Coronary artery (tissue), 2 donors: Measurements from ENCODE around the gene OOEP.

Experiments used
- DNase-seq: peaks from one replicate; pipeline ENCODE4 v3.0.0-alpha.2; 2017; ENCODE audit warnings: low spot score
- H3K27ac ChIP-seq, 2 donors: fragments of 200-600 bp; sonication (generic); one replicate each; pipeline ENCODE4 v1.5.1; 2016 to 2019
- H3K4me3 ChIP-seq: fragments of 200-600 bp; sonication (generic); 2 replicates; pipeline ENCODE4 v1.5.1; 2016; ENCODE audit warnings: mild to moderate bottlenecking, moderate library complexity
- TF ChIP-seq, protein P1 (sequence below): fragments of 200-600 bp; sonication (generic); IDR thresholded peaks from one replicate; pipeline ENCODE4 v1.5.1; 2019; ENCODE audit warnings: antibody characterized with exemption

Gene OOEP

DNA sequence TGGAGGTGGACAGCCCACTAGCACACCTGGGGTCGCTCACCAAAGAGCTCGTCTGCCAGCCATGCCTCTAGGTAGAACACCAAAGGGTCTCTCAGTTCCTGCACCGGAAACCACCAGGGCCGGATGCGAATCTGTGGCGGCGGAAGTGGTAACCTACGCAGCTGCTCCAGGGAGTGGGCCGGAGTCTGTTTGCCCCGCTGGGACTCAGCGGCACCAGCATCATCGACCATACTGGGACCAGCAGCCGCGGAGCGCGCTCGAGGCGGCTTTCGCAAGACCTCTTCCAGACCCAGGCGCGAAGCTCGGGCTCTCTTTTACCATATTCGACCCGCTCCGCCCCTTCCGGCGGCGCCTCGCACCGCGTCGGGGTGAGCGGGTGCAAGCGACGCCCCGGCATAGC lies at the start of gene OOEP:
OOEP (minus strand) TSS at position 335 of the 400 bp plus-strand sequence; CDS start at position 230, 105 bp downstream.
- Histone ChIP-seq H3K27ac (no peak within 1 kb of the TSS), H3K4me3 (no peak within 1 kb of the TSS)
- DNase-seq = no peak
- TF ChIP-seq, protein P1, sequence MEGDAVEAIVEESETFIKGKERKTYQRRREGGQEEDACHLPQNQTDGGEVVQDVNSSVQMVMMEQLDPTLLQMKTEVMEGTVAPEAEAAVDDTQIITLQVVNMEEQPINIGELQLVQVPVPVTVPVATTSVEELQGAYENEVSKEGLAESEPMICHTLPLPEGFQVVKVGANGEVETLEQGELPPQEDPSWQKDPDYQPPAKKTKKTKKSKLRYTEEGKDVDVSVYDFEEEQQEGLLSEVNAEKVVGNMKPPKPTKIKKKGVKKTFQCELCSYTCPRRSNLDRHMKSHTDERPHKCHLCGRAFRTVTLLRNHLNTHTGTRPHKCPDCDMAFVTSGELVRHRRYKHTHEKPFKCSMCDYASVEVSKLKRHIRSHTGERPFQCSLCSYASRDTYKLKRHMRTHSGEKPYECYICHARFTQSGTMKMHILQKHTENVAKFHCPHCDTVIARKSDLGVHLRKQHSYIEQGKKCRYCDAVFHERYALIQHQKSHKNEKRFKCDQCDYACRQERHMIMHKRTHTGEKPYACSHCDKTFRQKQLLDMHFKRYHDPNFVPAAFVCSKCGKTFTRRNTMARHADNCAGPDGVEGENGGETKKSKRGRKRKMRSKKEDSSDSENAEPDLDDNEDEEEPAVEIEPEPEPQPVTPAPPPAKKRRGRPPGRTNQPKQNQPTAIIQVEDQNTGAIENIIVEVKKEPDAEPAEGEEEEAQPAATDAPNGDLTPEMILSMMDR = no peak

DNA sequence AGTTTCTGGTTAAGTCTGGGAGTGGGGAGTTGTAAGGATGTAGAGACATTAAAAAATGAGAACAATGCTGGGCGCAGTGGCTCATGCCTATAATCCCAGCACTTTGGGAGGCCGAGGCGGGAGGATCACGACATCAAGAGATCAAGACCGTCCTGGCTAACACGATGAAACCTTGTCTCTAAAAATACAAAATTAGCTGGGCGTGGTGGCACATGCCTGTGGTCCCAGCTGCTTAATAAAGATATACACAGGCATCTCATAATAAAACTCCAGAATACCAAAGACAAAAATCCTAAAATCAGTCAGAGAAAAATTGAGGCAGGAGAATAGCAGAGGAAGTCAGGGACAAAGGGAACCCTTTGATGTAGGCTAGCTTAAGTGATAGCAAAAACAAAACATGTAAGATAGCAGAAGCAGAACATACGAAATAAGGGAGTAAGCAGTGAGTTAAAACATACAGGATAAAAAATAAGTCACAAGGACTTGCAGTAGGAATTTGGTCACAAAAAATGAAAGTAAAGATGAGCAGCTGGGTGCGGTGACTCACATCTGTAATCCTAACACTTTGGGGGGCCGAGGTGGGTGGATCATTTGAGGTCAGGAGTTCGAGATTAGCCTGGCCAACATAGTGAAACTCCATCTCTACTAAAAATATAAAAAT lies 48.5 kb upstream of the OOEP start:
- TF ChIP-seq, protein P1 = no peak
- Histone ChIP-seq H3K27ac (no peak overlapping the region), H3K4me3 (no peak overlapping the region)
- DNase-seq = no peak

DNA sequence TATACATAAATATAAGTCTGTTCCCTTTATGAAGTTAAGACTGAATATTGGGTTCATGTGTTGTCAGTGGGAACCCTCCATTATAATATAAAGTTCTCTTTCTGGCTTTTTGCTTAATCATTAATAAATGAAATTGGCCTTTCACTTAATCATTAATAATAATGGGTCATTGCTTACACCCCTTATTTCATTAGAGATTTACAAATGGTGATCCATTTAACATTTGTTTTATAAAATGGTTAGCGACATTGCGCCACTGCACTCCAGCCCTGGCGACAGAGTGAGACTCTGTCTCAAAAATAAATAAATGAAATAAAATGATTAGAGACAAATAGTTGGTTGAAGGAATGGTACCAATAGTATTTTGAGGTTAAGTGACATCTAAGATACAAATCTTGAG lies 43.4 kb upstream of the OOEP start:
- Histone ChIP-seq H3K27ac (no peak overlapping the region), H3K4me3 (no peak overlapping the region)
- TF ChIP-seq, protein P1 = no peak
- no peak for DNase-seq

DNA sequence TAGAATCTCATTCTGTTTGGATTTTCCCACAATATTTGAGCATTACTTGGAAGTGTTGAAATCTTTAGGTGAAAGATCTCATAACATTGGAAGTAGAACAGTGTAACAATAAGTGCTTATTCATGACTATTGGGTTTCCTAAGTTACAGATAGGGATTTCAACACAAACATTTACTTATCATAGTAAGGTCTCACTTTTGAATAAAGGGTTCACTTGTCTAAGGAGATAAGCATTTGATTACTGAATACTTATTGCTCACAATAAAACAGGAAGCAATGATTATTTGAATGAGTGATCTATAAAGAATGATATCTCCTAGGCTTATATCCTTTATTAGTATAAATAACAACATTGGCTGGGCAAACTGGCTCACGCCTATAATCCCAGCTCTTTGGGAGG lies 39.7 kb upstream of the OOEP start:
- H3K27ac ChIP-seq = no peak overlapping the region
- no peak overlapping the region for H3K4me3 ChIP-seq
- no peak for DNase-seq
- TF ChIP-seq, protein P1 = no peak

DNA sequence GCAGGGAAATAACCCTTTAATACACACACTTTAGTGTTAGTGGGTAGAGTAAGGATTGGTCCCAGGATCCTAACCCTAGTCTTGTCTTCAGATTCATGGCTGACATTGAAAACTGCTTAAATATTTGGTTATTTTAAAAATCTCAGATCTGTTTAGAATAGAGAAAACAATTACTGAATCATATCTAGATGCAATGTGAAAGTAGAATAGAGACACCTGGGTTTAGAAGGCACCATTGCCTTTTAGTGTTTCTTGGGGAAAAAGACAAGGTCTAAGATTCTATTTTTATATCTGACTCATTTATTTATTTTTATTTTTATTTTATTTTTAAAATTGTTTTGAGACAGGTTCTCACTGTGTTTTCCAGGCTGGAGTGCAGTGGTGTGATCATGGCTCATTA lies 31.0 kb upstream of the OOEP start:
- no peak overlapping the region for H3K27ac ChIP-seq

DNA sequence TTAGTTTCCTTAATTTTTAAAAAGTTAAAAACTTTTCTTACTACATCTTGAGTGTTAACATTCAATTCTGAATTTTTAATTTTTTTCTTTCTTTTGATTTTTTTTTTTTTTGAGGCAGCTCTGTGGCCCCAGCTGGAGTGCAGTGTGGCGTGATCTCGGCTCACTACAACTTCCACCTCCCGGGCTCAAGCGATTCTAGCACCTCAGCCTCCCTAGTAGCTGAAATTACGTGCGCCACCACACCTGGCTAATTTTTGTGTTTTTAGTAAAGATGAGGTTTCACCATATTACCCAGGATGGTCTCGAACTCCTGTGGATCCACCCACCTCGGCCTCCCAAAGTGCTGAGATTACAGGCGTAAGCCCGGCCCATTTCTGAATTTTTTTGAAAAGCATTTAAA lies 26.2 kb upstream of the OOEP start:
- no peak for DNase-seq
- no peak overlapping the region for H3K27ac ChIP-seq
- TF ChIP-seq, protein P1 = no peak
- H3K4me3 ChIP-seq = no peak overlapping the region

More for the DNA sequence above, 31.0 kb upstream of the OOEP start:
- no peak overlapping the region for H3K4me3 ChIP-seq
- no peak for DNase-seq
- TF ChIP-seq, protein P1 = no peak
